Measurements from ENCODE around the gene CPS1. TPM values are rescaled to one million over a fixed set of nuclear protein-coding genes. Genes with fewer than 3 reads are reported as not detected.

The CPS1 gene
- total and polyA plus RNA-seq, 2 experiments from 2014 or later: 5.5 to 11.0 TPM

DNA sequence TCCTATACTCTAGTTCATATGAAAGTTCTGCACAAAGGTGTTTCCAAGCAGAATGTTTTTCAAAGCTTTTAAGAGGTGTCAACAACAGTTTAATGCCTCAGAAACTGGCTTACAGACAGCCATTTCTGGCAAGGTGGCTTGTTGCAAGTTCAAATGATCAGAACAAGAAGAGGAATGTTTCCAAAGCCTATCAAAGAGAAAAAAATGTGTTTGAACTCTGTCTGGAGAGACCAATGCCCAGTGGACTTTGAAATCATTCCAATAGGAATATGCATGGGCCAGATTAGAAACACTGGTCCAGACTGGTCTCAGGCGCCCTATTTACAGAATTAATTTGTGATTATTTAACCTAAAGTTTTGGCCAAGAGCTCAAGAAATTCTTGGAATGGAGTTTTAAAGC, 106.2 kb downstream of the CPS1 start:
- H3K36me3 Mint-ChIP-seq (ENCODE audit: low read depth): peaks cover 6% of the 10 kb centered on the region
- peaks cover 5% of the 10 kb centered on the region; the same call in 2 of the 3 replicates for H3K9me3 Mint-ChIP-seq
- no peaks in the 10 kb centered on the region for H3K4me1 Mint-ChIP-seq
- Histone ChIP-seq H3F3A (replicated peaks; ENCODE audit: low read depth) (no peaks in the 10 kb centered on the region), H3K4me3 (no peak overlapping the region), H3K36me3 (ENCODE audit: insufficient read depth) (no peaks in the 10 kb centered on the region), H3K4me1 (ENCODE audit: insufficient read depth) (no peaks in the 10 kb centered on the region), H3K9me2 (ENCODE audit: insufficient read depth) (no peaks in the 10 kb centered on the region), H3K79me2 (replicated peaks; ENCODE audit: insufficient read depth) (no peaks in the 10 kb centered on the region), H4K20me1 (replicated peaks; ENCODE audit: insufficient read depth) (no peaks in the 10 kb centered on the region), H3K27ac (ENCODE audit: low read depth) (no peak overlapping the region), H2AFZ (no peak overlapping the region), H3K27me3 (ENCODE audit: insufficient read depth) (no peaks in the 10 kb centered on the region), H3K4me2 (no peak overlapping the region)
- no peak for ATAC-seq
- TF ChIP-seq, protein P1, sequence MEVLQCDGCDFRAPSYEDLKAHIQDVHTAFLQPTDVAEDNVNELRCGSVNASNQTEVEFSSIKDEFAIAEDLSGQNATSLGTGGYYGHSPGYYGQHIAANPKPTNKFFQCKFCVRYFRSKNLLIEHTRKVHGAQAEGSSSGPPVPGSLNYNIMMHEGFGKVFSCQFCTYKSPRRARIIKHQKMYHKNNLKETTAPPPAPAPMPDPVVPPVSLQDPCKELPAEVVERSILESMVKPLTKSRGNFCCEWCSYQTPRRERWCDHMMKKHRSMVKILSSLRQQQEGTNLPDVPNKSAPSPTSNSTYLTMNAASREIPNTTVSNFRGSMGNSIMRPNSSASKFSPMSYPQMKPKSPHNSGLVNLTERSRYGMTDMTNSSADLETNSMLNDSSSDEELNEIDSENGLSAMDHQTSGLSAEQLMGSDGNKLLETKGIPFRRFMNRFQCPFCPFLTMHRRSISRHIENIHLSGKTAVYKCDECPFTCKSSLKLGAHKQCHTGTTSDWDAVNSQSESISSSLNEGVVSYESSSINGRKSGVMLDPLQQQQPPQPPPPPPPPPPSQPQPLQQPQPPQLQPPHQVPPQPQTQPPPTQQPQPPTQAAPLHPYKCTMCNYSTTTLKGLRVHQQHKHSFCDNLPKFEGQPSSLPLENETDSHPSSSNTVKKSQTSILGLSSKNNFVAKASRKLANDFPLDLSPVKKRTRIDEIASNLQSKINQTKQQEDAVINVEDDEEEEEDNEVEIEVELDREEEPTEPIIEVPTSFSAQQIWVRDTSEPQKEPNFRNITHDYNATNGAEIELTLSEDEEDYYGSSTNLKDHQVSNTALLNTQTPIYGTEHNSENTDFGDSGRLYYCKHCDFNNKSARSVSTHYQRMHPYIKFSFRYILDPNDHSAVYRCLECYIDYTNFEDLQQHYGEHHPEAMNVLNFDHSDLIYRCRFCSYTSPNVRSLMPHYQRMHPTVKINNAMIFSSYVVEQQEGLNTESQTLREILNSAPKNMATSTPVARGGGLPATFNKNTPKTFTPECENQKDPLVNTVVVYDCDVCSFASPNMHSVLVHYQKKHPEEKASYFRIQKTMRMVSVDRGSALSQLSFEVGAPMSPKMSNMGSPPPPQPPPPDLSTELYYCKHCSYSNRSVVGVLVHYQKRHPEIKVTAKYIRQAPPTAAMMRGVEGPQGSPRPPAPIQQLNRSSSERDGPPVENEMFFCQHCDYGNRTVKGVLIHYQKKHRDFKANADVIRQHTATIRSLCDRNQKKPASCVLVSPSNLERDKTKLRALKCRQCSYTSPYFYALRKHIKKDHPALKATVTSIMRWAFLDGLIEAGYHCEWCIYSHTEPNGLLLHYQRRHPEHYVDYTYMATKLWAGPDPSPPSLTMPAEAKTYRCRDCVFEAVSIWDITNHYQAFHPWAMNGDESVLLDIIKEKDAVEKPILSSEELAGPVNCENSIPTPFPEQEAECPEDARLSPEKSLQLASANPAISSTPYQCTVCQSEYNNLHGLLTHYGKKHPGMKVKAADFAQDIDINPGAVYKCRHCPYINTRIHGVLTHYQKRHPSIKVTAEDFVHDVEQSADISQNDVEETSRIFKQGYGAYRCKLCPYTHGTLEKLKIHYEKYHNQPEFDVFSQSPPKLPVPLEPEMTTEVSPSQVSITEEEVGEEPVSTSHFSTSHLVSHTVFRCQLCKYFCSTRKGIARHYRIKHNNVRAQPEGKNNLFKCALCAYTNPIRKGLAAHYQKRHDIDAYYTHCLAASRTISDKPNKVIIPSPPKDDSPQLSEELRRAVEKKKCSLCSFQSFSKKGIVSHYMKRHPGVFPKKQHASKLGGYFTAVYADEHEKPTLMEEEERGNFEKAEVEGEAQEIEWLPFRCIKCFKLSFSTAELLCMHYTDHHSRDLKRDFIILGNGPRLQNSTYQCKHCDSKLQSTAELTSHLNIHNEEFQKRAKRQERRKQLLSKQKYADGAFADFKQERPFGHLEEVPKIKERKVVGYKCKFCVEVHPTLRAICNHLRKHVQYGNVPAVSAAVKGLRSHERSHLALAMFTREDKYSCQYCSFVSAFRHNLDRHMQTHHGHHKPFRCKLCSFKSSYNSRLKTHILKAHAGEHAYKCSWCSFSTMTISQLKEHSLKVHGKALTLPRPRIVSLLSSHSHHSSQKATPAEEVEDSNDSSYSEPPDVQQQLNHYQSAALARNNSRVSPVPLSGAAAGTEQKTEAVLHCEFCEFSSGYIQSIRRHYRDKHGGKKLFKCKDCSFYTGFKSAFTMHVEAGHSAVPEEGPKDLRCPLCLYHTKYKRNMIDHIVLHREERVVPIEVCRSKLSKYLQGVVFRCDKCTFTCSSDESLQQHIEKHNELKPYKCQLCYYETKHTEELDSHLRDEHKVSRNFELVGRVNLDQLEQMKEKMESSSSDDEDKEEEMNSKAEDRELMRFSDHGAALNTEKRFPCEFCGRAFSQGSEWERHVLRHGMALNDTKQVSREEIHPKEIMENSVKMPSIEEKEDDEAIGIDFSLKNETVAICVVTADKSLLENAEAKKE (CRISPR knock-in tag; IDR thresholded peaks at IDR 0.05): no peak
- no peak for TF ChIP-seq ZNF114 (CRISPR knock-in tag; IDR thresholded peaks at IDR 0.05)
- TF ChIP-seq POLR2AphosphoS5 (IDR thresholded peaks at IDR 0.05; ENCODE audit: low read depth): no peak
- no peak for TF ChIP-seq EZH2phosphoT487 (IDR thresholded peaks at IDR 0.05; ENCODE audit: unreplicated experiment)
- TF ChIP-seq, protein P2, sequence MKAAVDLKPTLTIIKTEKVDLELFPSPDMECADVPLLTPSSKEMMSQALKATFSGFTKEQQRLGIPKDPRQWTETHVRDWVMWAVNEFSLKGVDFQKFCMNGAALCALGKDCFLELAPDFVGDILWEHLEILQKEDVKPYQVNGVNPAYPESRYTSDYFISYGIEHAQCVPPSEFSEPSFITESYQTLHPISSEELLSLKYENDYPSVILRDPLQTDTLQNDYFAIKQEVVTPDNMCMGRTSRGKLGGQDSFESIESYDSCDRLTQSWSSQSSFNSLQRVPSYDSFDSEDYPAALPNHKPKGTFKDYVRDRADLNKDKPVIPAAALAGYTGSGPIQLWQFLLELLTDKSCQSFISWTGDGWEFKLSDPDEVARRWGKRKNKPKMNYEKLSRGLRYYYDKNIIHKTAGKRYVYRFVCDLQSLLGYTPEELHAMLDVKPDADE (IDR thresholded peaks at IDR 0.05): no peak
- TF ChIP-seq, protein P3, sequence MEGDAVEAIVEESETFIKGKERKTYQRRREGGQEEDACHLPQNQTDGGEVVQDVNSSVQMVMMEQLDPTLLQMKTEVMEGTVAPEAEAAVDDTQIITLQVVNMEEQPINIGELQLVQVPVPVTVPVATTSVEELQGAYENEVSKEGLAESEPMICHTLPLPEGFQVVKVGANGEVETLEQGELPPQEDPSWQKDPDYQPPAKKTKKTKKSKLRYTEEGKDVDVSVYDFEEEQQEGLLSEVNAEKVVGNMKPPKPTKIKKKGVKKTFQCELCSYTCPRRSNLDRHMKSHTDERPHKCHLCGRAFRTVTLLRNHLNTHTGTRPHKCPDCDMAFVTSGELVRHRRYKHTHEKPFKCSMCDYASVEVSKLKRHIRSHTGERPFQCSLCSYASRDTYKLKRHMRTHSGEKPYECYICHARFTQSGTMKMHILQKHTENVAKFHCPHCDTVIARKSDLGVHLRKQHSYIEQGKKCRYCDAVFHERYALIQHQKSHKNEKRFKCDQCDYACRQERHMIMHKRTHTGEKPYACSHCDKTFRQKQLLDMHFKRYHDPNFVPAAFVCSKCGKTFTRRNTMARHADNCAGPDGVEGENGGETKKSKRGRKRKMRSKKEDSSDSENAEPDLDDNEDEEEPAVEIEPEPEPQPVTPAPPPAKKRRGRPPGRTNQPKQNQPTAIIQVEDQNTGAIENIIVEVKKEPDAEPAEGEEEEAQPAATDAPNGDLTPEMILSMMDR (conservative IDR thresholded peaks at IDR 0.05; ENCODE audit: low read depth in 2 of 2): no peak
- no peak for TF ChIP-seq JUNB (IDR thresholded peaks at IDR 0.05; ENCODE audit: unreplicated experiment)
- TF ChIP-seq, protein P4, sequence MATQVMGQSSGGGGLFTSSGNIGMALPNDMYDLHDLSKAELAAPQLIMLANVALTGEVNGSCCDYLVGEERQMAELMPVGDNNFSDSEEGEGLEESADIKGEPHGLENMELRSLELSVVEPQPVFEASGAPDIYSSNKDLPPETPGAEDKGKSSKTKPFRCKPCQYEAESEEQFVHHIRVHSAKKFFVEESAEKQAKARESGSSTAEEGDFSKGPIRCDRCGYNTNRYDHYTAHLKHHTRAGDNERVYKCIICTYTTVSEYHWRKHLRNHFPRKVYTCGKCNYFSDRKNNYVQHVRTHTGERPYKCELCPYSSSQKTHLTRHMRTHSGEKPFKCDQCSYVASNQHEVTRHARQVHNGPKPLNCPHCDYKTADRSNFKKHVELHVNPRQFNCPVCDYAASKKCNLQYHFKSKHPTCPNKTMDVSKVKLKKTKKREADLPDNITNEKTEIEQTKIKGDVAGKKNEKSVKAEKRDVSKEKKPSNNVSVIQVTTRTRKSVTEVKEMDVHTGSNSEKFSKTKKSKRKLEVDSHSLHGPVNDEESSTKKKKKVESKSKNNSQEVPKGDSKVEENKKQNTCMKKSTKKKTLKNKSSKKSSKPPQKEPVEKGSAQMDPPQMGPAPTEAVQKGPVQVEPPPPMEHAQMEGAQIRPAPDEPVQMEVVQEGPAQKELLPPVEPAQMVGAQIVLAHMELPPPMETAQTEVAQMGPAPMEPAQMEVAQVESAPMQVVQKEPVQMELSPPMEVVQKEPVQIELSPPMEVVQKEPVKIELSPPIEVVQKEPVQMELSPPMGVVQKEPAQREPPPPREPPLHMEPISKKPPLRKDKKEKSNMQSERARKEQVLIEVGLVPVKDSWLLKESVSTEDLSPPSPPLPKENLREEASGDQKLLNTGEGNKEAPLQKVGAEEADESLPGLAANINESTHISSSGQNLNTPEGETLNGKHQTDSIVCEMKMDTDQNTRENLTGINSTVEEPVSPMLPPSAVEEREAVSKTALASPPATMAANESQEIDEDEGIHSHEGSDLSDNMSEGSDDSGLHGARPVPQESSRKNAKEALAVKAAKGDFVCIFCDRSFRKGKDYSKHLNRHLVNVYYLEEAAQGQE (IDR thresholded peaks at IDR 0.05; ENCODE audit: unreplicated experiment): no peak
- TF ChIP-seq EZH2 (IDR thresholded peaks at IDR 0.05; ENCODE audit: low read depth, unreplicated experiment): no peak
- TF ChIP-seq STAT1 (IDR thresholded peaks at IDR 0.05; ENCODE audit: unreplicated experiment): no peak
- no peaks in the 10 kb centered on the region for H3K27me3 Mint-ChIP-seq (ENCODE audit: insufficient read depth, low read depth, poor library complexity)
- H3K4me3 Mint-ChIP-seq: no peak overlapping the region
- no peak overlapping the region for H3K27ac Mint-ChIP-seq
- DNase-seq (ENCODE audit: low spot score): no peak
